AG10803 (cell line): ENCODE measurements around the gene FBN1.

Source experiments
- DNase-seq: peaks from one replicate; pipeline ENCODE4 v3.0.0; 2010; ENCODE audit warnings: low read depth
- H3K4me3 ChIP-seq: 2 replicates; pipeline ENCODE4 v1.5.1; 2011; ENCODE audit warnings: mild to moderate bottlenecking, low read length, control low read depth
- TF ChIP-seq, protein P1 (sequence below): conservative IDR thresholded peaks from 2 replicates; pipeline ENCODE4 v1.5.1; 2011; ENCODE audit warnings: mild to moderate bottlenecking, low read length, control low read depth, inconsistent platforms

The FBN1 gene

GRCh38 chr15:48406266-48406891, 239.1 kb downstream of the FBN1 start:
- TF ChIP-seq, protein P1, sequence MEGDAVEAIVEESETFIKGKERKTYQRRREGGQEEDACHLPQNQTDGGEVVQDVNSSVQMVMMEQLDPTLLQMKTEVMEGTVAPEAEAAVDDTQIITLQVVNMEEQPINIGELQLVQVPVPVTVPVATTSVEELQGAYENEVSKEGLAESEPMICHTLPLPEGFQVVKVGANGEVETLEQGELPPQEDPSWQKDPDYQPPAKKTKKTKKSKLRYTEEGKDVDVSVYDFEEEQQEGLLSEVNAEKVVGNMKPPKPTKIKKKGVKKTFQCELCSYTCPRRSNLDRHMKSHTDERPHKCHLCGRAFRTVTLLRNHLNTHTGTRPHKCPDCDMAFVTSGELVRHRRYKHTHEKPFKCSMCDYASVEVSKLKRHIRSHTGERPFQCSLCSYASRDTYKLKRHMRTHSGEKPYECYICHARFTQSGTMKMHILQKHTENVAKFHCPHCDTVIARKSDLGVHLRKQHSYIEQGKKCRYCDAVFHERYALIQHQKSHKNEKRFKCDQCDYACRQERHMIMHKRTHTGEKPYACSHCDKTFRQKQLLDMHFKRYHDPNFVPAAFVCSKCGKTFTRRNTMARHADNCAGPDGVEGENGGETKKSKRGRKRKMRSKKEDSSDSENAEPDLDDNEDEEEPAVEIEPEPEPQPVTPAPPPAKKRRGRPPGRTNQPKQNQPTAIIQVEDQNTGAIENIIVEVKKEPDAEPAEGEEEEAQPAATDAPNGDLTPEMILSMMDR, result no peak
- H3K4me3 ChIP-seq, result no peak overlapping the region
- DNase-seq, result no peak

DNA sequence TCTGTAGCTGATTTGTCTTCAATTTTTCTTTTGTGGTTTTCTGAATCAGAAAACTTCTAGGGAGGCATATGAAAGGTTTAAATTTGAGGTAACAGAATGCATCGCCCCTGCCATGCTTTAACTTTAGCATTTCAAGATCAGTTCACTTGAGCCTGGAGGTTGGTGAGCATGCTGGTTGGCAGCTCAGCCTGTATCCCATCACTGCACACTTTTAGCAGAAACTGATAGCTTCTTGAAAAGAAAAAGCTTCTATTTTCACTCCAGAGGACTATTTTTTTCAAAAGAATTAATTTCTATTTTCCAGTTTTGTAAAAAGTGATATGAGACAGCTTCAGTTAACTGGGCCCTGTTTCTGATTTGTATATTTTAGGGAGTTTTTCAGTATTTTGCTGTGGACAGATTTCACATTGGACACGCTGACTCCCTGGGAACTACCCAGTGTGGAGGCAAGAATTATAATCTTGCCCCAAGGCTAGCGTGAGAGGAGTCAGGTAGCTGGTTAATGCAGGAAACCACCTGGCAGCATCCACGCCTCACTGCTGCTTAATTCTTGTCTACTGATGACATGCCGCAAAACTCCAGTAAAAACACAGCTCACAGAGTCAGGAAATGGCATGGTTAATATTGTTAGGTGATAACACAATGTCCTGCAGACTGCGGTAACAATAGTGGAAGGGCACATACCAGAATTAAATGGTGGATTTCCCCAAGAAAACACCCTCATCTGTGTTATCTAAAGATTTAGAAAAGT, 242.9 kb downstream of the FBN1 start:
- H3K4me3 ChIP-seq, result no peak overlapping the region
- TF ChIP-seq, protein P1, result no peak
- no peak for DNase-seq

- TF ChIP-seq, protein P1, result no peak
- no peak overlapping the region for H3K4me3 ChIP-seq
- peak; percentile 90 for DNase-seq
Observed at GRCh38 chr15:48400086-48400485, 245.4 kb downstream of the FBN1 start.

- no peak overlapping the region for H3K4me3 ChIP-seq
- DNase-seq, result no peak
- TF ChIP-seq, protein P1, result no peak
Observed at GRCh38 chr15:48397841-48398240, 247.7 kb downstream of the FBN1 start.

GRCh38 chr15:48396020-48396419, 249.5 kb downstream of the FBN1 start:
- TF ChIP-seq, protein P1, result no peak
- no peak for DNase-seq
- no peak overlapping the region for H3K4me3 ChIP-seq

GRCh38 chr15:48395521-48396011, 249.9 kb downstream of the FBN1 start:
- DNase-seq, result peak; percentile 99
- H3K4me3 ChIP-seq, result no peak overlapping the region
- TF ChIP-seq, protein P1, result no peak

DNA sequence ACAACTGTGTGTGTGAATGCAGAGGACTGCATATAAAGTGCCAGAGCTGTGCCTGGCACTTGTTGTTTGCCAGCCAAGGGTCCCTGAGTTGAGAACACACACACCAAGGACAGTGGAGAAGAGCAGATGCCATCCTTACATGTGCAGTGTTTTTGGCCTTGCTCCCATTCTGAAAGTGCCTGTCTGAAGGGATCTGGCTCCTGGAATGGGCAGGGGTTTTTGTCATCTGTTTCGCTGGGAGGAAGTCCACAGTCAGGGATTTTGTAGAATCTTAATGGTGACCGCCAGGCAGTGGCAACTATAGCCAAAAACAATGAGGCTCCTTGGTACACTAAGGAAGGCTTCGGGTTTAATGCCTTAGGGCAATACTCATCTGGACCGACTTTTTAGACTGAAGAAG, 250.5 kb downstream of the FBN1 start:
- DNase-seq, result no peak
- TF ChIP-seq, protein P1, result no peak
- H3K4me3 ChIP-seq, result no peak overlapping the region
